OCI-LY3 (cell line): ENCODE measurements around the gene PIK3IP1.

Source experiments
- EZH2phosphoT487 ChIP-seq: fragments of 200-600 bp; shearing (Covaris generic); IDR thresholded peaks from 2 replicates; pipeline ENCODE4 v1.6.1; 2018; ENCODE audit warnings: antibody characterized with exemption, mixed run types, low read depth
- TF ChIP-seq, protein P1 (sequence below): fragments of 200-600, 300-600 bp; sonication (generic); IDR thresholded peaks from 2 replicates; pipeline ENCODE4 v1.5.1; 2014; ENCODE audit warnings: antibody characterized with exemption, low read length, low read depth

DNA sequence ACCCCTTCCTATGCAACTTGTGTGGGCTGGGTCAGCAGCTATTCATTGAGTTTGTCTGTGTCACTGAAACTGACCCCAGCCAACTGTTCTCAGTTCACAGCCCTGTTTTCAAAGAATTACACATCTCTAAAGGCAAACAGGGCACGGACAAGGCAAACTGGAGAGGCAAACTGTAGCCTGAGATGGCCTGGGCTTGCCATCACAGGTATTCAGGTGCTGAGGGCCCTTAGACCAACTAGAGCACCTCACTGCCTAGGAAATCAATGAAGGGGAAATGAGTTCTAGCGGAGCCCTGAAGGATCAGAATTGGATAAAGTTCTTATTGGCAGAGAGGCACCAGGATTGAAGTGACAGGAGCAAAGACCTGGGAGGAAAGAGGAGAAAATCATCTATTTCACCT, 24.0 kb downstream of the PIK3IP1 start:
- TF ChIP-seq, protein P1, sequence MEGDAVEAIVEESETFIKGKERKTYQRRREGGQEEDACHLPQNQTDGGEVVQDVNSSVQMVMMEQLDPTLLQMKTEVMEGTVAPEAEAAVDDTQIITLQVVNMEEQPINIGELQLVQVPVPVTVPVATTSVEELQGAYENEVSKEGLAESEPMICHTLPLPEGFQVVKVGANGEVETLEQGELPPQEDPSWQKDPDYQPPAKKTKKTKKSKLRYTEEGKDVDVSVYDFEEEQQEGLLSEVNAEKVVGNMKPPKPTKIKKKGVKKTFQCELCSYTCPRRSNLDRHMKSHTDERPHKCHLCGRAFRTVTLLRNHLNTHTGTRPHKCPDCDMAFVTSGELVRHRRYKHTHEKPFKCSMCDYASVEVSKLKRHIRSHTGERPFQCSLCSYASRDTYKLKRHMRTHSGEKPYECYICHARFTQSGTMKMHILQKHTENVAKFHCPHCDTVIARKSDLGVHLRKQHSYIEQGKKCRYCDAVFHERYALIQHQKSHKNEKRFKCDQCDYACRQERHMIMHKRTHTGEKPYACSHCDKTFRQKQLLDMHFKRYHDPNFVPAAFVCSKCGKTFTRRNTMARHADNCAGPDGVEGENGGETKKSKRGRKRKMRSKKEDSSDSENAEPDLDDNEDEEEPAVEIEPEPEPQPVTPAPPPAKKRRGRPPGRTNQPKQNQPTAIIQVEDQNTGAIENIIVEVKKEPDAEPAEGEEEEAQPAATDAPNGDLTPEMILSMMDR: no peak
- no peak for TF ChIP-seq EZH2phosphoT487
